GM04503 (cell line): ENCODE results near the gene DNAI7.

Source experiments
- DNase-seq: peaks from one replicate; pipeline ENCODE4 v3.0.0-alpha.2; 2012; ENCODE audit warnings: low read depth

Gene DNAI7

DNA sequence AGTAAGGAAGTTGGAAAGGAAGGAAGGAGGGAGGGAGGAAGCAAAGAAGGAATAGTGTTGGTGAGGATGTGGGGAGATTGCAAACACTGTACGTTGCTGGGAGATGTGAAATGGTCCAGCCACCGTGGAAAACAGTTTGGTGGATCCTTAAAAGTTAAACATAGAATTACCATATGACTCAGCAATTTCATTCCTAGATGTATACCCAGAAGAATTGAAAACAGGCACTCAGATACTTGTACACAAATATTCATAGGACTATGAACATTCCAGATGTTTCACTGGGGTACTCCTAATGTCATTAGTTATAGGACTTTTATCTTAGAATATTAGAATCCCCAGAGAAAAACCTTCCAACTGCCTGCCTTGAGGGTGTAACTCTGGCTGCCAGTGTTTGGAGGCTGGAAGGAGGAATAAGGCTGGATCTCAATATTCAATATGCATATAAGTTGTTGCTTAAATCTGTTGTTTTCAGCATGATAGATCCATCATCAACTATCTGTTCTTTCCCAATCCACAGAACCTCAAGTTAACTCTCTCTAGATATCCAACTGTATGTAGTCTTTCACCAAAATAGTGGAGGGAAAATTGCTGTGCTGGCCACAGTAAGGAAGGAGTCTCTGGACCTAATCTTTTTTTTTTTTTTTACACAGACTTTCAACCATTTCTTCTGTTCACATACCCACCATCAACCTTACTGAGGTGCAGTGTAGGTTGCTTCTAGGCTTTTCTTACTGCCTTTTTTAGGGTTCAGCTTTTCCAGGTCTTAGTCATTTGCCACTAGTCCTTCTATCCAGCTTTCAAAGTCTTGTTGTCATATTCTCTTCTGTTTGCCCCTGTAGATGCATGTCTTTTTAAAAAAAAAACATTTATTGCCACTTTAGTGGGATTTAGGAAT lies 94.5 kb downstream of the DNAI7 start:
- no peak for DNase-seq

GRCh38 chr12:25099010-25099409 lies 96.0 kb downstream of the DNAI7 start:
- DNase-seq, result no peak

DNA sequence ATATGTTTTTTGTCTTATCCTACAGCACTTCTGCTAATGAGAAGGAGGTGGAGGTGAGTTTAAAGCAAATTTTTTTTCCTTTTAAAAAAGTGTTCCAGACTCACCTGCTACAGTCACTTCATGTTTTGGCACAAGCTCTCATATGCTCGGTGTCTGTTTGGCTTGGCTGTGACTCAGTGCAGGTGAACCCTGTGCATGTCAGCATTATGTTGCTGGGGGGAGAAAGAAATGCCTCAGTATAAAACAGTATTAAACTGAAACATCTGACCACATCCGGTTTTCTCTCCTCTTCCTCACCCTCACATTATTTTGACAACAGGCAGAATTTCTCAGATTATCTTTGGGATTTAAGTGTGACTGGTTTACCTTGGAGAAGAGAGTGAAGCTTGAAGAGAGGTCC lies 105.2 kb downstream of the DNAI7 start:
- no peak for DNase-seq

- DNase-seq, result no peak
These were observed 107.4 kb downstream of the DNAI7 start for GRCh38 chr12:25087596-25087995.

- DNase-seq, result no peak
These were observed 110.1 kb downstream of the DNAI7 start for GRCh38 chr12:25084816-25085215.

DNA sequence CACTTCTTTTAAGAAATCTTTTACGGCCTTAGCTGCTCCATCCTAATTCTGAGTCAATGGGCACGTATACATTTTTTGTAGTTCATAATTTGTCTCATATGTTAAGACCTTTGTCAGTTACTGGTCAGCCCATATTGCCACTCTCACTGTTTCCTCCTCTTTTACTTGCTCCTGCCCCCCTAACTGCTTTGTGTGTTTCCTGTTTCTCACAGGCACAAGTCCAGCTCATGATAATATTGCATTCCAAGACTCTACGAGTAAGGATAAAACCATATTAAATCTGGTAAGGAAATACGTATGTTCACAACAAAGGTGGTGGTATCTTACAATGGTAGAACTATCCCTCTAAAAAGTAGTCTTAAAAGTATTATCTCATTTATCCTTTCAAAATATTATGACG lies 111.7 kb downstream of the DNAI7 start:
- DNase-seq, result no peak

DNA sequence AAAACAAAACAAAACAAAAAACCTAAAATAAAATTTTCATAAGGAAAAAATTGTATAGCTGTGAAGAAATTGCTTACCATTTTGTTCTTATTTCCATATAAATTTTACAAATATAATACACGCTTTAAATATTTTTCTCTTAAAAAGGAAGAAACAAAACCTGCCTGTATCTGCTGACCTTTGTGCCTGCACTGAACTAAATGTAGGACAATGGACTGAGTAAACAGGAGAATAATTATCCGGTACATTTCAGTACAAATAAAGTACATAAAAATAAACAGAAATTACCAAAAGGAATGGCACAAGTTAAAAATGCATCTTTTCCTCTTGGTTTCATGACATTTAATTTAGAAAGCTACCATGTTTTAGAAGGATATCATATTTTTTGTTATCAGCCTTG lies 112.3 kb downstream of the DNAI7 start:
- no peak for DNase-seq

GRCh38 chr12:25079393-25079792 lies 115.6 kb downstream of the DNAI7 start:
- no peak for DNase-seq

GRCh38 chr12:25074954-25075353 lies 120.0 kb downstream of the DNAI7 start:
- DNase-seq, result no peak

GRCh38 chr12:25074113-25074512 lies 120.8 kb downstream of the DNAI7 start:
- DNase-seq, result no peak

- DNase-seq, result no peak
These were observed 121.9 kb downstream of the DNAI7 start for GRCh38 chr12:25072906-25073650.

DNA sequence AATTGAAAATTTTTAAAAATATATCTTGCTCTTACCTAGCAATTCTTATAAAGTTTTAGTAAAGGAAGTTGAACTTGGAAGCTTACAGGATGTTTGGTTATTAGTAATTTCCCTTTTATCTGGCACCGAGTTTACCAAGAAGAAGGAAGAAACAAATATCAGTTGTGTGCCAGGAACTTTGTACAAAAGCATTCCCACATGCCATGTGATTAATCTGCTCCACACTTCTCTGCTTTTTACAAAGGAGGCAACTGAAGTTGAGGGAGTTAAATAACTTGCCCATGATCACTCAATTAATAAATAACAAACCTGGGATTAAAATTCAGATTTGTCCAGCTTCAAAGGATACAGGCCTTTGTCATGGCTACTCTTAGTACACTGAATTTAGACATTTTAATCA lies 123.6 kb downstream of the DNAI7 start:
- no peak for DNase-seq

GRCh38 chr12:25069224-25069623 lies 125.7 kb downstream of the DNAI7 start:
- no peak for DNase-seq

GRCh38 chr12:25065035-25065434 lies 129.9 kb downstream of the DNAI7 start:
- no peak for DNase-seq

DNA sequence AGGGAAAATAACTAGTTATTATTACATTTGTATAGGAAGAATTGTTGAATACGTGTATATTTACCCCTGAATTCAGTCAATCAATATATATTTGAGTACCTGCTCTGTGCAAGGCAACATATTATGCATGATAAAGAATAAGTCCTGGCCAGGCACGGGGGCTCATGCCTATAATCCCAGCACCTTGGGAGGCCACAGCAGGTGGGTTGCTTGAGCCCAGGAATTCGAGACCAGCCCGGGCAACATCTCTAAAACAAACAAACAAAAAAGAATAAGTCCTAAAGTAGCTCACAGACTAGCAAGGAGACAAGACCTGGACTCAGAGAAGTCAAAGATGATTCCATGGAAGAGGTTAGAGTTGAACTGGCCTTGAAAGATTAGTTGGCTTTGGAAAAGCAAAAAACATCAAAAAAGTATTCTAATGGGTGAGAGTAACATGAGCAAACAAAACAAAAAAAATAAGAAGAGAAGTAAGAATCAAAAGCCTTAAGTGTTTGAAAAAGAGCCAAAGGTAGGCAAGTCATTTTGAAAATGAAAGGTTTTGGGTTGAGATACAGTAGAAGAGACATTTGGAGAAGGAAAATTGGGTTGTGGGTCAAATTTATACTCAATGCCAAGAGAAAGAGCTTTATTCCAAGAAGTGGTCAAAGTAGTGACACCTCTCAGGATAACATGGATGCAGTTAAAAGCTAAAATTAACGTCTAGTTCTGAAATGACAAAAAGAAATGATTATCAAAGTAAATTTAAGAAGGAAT lies 130.9 kb downstream of the DNAI7 start:
- DNase-seq, result no peak

GRCh38 chr12:25058658-25059058 lies 136.3 kb downstream of the DNAI7 start:
- no peak for DNase-seq
